Neutrophil (primary cell): ENCODE results near the gene STK10.
A peak's percentile ranks its signal among the peaks of the same experiment; 100 is the strongest.

ENCODE experiments used
- H3K27ac ChIP-seq: fragments of 200-600 bp; sonication (generic); 2 replicates; pipeline ENCODE4 v1.5.1; 2016; ENCODE audit warnings: mild to moderate bottlenecking, moderate library complexity
- H3K27me3 ChIP-seq: fragments of 200-600 bp; sonication (generic); 2 replicates; pipeline ENCODE4 v1.6.0; 2016; ENCODE audit warnings: mild to moderate bottlenecking
- H3K36me3 ChIP-seq: fragments of 200-600 bp; sonication (generic); 2 replicates; pipeline ENCODE4 v1.5.1; 2017
- H3K4me1 ChIP-seq, 2 experiments: fragments of 200-600 bp in 1 of 2; sonication (generic) in 1 of 2; 1 replicate in 1 of 2; 2 replicates in 1 of 2; pipeline versions ENCODE4 v1.5.1 to v1.6.1; 2013 to 2016; ENCODE audit warnings: low read depth in 1 of 2, low read length in 1 of 2, mild to moderate bottlenecking in 1 of 2, moderate library complexity in 1 of 2; ENCODE audit not compliant: control insufficient read depth in 1 of 2, insufficient read depth in 1 of 2
- H3K4me3 ChIP-seq, 2 experiments: fragments of 200-600 bp in 1 of 2; sonication (generic) in 1 of 2; 1 replicate in 1 of 2; 2 replicates in 1 of 2; pipeline ENCODE4 v1.5.1; 2013 to 2016; ENCODE audit warnings: low read depth in 1 of 2, low read length in 1 of 2, mild to moderate bottlenecking in 1 of 2, moderate library complexity in 1 of 2
- H3K9me3 ChIP-seq: fragments of 200-600 bp; sonication (generic); 2 replicates; pipeline ENCODE4 v1.5.1; 2016
- TF ChIP-seq, protein P1 (sequence below): fragments of 200-600 bp; sonication (generic); IDR thresholded peaks from 2 replicates; pipeline ENCODE4 v1.5.1; 2016; ENCODE audit warnings: antibody characterized with exemption

Gene STK10

DNA sequence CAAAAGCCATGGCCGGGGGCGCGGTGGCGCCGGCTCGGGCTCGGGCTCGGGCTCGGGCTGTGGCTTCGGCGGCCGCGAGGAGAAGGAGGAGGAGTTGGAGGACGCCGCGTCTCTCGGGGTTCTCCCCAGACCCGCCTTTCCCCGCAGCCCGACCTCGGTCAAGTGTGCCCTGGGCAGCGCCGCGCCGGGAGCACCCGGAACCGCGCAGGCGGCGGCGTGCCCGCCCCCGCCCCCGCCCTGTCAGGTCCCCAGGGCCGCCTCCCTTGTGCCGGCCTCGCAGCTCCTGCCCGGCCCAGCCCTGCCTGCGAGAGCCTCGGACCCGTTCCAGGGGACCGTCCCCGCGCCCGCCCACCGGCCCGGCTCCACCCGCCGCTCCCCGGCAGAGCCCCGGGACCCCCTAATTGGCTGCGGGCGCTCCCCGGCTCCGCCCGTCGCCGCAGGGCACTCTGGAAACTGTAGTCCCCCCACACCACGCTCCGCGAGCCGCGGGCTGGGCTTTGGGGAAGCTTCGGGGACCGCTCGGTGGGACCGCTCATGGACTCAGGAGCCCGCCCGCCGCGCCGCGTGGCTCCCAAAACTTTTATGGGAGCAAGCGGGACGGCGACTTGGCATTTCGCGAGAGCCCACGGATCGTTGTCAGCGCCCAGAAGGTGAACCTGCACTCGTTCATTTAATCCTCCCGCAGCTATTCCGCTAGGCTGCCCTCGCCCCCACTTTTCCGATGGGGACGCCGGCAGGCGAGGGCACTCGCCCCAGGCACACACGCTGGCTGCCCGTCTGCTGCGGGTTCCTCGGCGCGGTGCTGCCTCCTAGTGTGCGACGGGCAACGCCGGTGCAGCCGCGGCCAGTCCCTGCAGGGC lies at the start of gene STK10:
STK10 (minus strand) TSS at position 192 of the 860 bp plus-strand sequence; CDS start at position 10, 182 bp downstream.
- peak within 1 kb of the TSS; percentile 91 to 94 for H3K4me3 ChIP-seq
- peaks cover 37 to 43% of the 10 kb centered on the region in 2 experiments for H3K4me1 ChIP-seq
- H3K9me3 ChIP-seq: no peaks in the 10 kb centered on the region
- H3K36me3 ChIP-seq: peaks cover 21% of the 10 kb centered on the region
- H3K27me3 ChIP-seq: no peaks in the 10 kb centered on the region
- TF ChIP-seq, protein P1, sequence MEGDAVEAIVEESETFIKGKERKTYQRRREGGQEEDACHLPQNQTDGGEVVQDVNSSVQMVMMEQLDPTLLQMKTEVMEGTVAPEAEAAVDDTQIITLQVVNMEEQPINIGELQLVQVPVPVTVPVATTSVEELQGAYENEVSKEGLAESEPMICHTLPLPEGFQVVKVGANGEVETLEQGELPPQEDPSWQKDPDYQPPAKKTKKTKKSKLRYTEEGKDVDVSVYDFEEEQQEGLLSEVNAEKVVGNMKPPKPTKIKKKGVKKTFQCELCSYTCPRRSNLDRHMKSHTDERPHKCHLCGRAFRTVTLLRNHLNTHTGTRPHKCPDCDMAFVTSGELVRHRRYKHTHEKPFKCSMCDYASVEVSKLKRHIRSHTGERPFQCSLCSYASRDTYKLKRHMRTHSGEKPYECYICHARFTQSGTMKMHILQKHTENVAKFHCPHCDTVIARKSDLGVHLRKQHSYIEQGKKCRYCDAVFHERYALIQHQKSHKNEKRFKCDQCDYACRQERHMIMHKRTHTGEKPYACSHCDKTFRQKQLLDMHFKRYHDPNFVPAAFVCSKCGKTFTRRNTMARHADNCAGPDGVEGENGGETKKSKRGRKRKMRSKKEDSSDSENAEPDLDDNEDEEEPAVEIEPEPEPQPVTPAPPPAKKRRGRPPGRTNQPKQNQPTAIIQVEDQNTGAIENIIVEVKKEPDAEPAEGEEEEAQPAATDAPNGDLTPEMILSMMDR: peak; percentile 91
- peak within 1 kb of the TSS; percentile 99 for H3K27ac ChIP-seq

DNA sequence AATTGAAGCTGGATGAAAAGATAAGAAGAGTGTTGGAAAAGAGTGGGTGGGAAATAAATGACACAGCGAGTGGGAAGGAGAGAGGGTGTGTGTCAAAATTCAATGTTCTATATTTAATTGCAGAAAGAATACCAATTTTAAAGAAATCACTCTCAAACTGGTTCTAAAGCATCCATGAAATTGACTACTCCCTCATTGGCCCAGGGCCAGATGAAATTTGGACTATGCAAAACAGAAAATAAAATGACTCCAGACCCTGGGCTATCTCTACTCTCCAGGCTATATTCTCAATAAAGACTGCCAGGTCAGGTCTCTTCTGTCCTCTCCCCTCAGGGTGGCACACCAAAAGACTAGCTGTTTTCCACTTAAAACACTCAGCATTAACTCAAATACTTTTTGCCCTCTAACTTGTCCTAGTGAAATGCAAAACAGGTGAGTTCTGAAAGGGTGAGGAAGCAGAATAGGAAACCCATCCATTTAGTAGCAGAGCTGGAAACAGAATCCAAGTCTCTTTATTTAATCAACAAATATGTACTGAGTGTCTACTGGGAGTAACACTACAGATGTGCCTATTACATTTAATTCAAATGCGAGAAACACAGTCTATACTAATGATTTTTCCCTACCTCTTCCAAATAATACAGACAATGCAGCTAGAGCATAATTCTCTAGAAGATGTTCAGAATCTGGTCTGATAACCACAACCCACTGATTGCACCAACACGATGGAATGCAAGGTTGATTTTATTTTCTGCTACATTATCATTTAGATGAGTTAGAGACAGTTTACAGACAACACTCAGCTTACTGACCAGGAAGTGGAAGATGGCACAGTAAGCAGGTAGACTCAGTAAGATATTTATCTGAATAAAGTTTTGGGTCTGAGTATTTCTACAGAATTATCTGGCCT lies 48.1 kb upstream of the STK10 start:
- no peak overlapping the region for H3K27ac ChIP-seq
- H3K36me3 ChIP-seq: peaks cover 5% of the 10 kb centered on the region
- TF ChIP-seq, protein P1: no peak
- H3K9me3 ChIP-seq: no peaks in the 10 kb centered on the region
- peaks cover 3 to 8% of the 10 kb centered on the region in 2 experiments for H3K4me1 ChIP-seq
- H3K27me3 ChIP-seq: no peaks in the 10 kb centered on the region
- no peak overlapping the region for H3K4me3 ChIP-seq

DNA sequence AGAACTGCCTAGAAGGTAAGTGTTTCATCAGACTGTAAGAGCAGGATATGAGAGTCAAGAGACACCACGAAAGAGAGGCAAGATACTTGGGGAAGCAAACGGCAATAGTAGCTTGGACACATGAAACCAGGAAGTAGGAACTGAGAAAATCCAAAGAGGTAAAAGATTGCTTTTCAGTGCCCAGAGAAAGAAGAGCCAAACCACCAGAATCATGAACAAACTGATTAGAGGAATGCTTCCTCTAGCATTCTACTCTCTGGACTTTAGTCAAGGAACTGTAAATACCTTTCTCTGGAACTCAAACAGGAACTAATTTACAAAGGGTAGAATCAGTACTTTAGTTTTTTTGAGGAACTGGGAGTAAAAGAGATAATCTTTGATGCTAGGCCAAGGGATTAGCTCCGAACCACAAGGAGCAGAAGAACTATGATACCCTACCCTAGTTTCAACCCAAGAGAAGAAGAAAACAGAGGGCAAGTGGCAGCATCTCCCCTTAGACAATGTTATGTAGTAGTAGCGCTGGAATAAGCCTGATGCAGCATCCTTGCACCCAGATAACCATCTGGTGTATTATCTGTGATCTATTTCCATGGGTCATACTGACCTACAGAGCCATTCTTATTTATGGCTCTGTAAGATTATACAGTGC lies 47.2 kb upstream of the STK10 start:
- Histone ChIP-seq H3K4me1 (peaks cover 3 to 8% of the 10 kb centered on the region in 2 experiments), H3K36me3 (peaks cover 5% of the 10 kb centered on the region), H3K27me3 (no peaks in the 10 kb centered on the region), H3K9me3 (no peaks in the 10 kb centered on the region), H3K4me3 (no peak overlapping the region), H3K27ac (peak overlapping the region; percentile 23)
- TF ChIP-seq, protein P1: no peak

DNA sequence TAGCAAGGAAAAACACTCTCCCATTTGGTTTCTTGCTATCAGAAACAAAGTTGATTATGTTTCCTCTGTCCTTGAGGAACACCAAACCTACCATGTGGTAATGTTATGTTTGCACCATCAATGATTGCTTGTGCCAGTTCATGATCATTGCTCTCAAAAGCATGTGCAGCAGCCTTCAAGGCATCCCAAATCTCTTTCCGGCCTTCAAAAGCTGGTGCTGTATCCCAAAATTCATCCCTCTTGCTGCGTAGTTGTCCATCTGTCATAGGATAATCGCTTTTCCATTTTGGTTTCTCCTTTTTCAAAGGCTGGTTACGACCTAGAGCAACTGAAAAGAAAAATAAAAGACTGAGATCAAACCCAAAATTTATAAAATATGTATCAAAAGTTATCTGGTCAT lies 46.0 kb upstream of the STK10 start:
- Histone ChIP-seq H3K27ac (no peak overlapping the region), H3K4me1 (peaks cover 3 to 8% of the 10 kb centered on the region in 2 experiments), H3K9me3 (no peaks in the 10 kb centered on the region), H3K4me3 (no peak overlapping the region), H3K36me3 (peaks cover 5% of the 10 kb centered on the region), H3K27me3 (no peaks in the 10 kb centered on the region)
- TF ChIP-seq, protein P1: no peak

DNA sequence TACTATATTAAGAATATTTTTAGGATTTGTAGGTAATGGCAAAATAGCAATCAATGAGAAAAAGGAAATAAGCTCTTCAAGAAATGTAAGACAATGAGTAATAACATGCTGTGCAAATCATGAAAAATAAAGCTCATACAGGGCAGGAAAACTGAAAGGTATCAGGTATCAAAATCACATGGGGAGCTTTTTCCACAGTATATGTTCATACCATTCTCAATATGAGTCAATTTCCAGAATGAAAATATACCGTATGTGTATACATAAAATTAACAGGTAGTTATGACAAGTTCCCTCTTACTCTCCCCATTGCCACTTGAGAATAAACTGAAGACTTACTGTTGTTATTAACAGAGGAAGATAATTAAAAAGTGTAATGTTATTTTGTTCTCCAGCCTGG lies 41.9 kb upstream of the STK10 start:
- TF ChIP-seq, protein P1: no peak
- H3K27me3 ChIP-seq: no peaks in the 10 kb centered on the region
- no peaks in the 10 kb centered on the region for H3K9me3 ChIP-seq
- H3K4me1 ChIP-seq: peaks cover 0 to 2% of the 10 kb centered on the region in 2 experiments
- H3K27ac ChIP-seq: no peak overlapping the region
- no peak overlapping the region for H3K4me3 ChIP-seq
- peaks cover 5% of the 10 kb centered on the region for H3K36me3 ChIP-seq
